SK-N-SH treated with all-trans-retinoic acid at 6 μM for 48 hours (cell line): ENCODE data around the gene FHIT.

Source experiments
- ATAC-seq: fragments of 200-7000 bp; cut with Tn5 transposase; 3 replicates; pipeline ENCODE4 v1.9.1; 2020; ENCODE audit warnings: mild to moderate bottlenecking, moderate library complexity
- BACH2 ChIP-seq: fragments of 250-450 bp; sonication (Bioruptor Pico); IDR thresholded peaks from 2 replicates; pipeline ENCODE4 v1.9.0; 2021; ENCODE audit warnings: mild to moderate bottlenecking, borderline replicate concordance
- CREB5 ChIP-seq: fragments of 250-450 bp; sonication (Bioruptor Pico); IDR thresholded peaks from 2 replicates; pipeline ENCODE4 v1.5.1; 2020; ENCODE audit warnings: low read depth, mild to moderate bottlenecking, moderate library complexity
- CSDC2 ChIP-seq: fragments of 250-450 bp; sonication (Bioruptor Pico); IDR thresholded peaks from 2 replicates; pipeline ENCODE4 v1.5.0; 2020; ENCODE audit warnings: mild to moderate bottlenecking, moderate library complexity
- CSRNP3 ChIP-seq: fragments of 250-450 bp; sonication (Bioruptor Pico); IDR thresholded peaks from 2 replicates; pipeline ENCODE4 v1.5.1; 2021; ENCODE audit warnings: mild to moderate bottlenecking, moderate library complexity
- ESRRG ChIP-seq: fragments of 250-450 bp; sonication (Bioruptor Pico); IDR thresholded peaks from 2 replicates; pipeline ENCODE4 v1.6.1; 2021; ENCODE audit warnings: mild to moderate bottlenecking
- GLIS3 ChIP-seq: fragments of 250-450 bp; sonication (Bioruptor Pico); IDR thresholded peaks from 2 replicates; pipeline ENCODE4 v1.5.0; 2020; ENCODE audit warnings: mild to moderate bottlenecking, moderate library complexity
- ISL1 ChIP-seq: fragments of 250-450 bp; sonication (Bioruptor Pico); IDR thresholded peaks from 2 replicates; pipeline ENCODE4 v2.1.2; 2022; ENCODE audit warnings: mild to moderate bottlenecking, moderate library complexity
- OSR1 ChIP-seq: fragments of 250-450 bp; sonication (Bioruptor Pico); IDR thresholded peaks from 2 replicates; pipeline ENCODE4 v1.8.0; 2022; ENCODE audit warnings: moderate library complexity, mild to moderate bottlenecking, inconsistent platforms
- PATZ1 ChIP-seq: fragments of 250-450 bp; sonication (Bioruptor Pico); IDR thresholded peaks from 2 replicates; pipeline ENCODE4 v1.8.0; 2020; ENCODE audit warnings: mild to moderate bottlenecking, moderate library complexity, borderline replicate concordance
- POU6F1 ChIP-seq: fragments of 250-450 bp; sonication (Bioruptor Pico); IDR thresholded peaks from 2 replicates; pipeline ENCODE4 v1.8.0; 2021; ENCODE audit warnings: low read depth, mild to moderate bottlenecking, moderate library complexity, borderline replicate concordance
- PPARA ChIP-seq: fragments of 250-450 bp; sonication (Bioruptor Pico); IDR thresholded peaks from 2 replicates; pipeline ENCODE4 v1.5.0; 2020; ENCODE audit warnings: mild to moderate bottlenecking, borderline replicate concordance
- RARB ChIP-seq: fragments of 250-450 bp; sonication (Bioruptor Pico); IDR thresholded peaks from 2 replicates; pipeline ENCODE4 v1.8.0; 2021; ENCODE audit warnings: mild to moderate bottlenecking, moderate library complexity
- SNAI2 ChIP-seq: fragments of 250-450 bp; sonication (Bioruptor Pico); IDR thresholded peaks from 2 replicates; pipeline ENCODE4 v1.5.0; 2020; ENCODE audit warnings: mild to moderate bottlenecking, moderate library complexity
- TCF4 ChIP-seq: fragments of 250-450 bp; sonication (Bioruptor Pico); IDR thresholded peaks from 2 replicates; pipeline ENCODE4 v1.8.0; 2021; ENCODE audit warnings: mild to moderate bottlenecking, moderate library complexity, borderline replicate concordance
- TOX ChIP-seq: fragments of 250-450 bp; sonication (Bioruptor Pico); IDR thresholded peaks from 2 replicates; pipeline ENCODE4 v1.8.0; 2021; ENCODE audit warnings: mild to moderate bottlenecking, moderate library complexity, borderline replicate concordance
- TSHZ2 ChIP-seq: fragments of 250-450 bp; sonication (Bioruptor Pico); IDR thresholded peaks from 2 replicates; pipeline ENCODE4 v1.5.0; 2020; ENCODE audit warnings: mild to moderate bottlenecking, moderate library complexity
- ZC3H10 ChIP-seq: fragments of 250-450 bp; sonication (Bioruptor Pico); IDR thresholded peaks from 2 replicates; pipeline ENCODE4 v1.5.1; 2021; ENCODE audit warnings: mild to moderate bottlenecking, moderate library complexity
- ZFP3 ChIP-seq: fragments of 250-450 bp; sonication (Bioruptor Pico); IDR thresholded peaks from 2 replicates; pipeline ENCODE4 v1.5.0; 2020; ENCODE audit warnings: mild to moderate bottlenecking, moderate library complexity
- ZFP30 ChIP-seq: fragments of 450-650 bp; formaldehyde crosslinking; IDR thresholded peaks from 2 replicates; pipeline ENCODE4 v1.5.0; 2022; ENCODE audit warnings: mild to moderate bottlenecking, moderate library complexity
- ZNF565 ChIP-seq: fragments of 450-650 bp; formaldehyde crosslinking; conservative IDR thresholded peaks from 2 replicates; pipeline ENCODE4 v1.5.0; 2020; ENCODE audit warnings: low read depth, mild to moderate bottlenecking, moderate library complexity
- ZNF70 ChIP-seq: fragments of 450-650 bp; formaldehyde crosslinking; IDR thresholded peaks from 2 replicates; pipeline ENCODE4 v1.5.0; 2020; ENCODE audit warnings: mild to moderate bottlenecking, moderate library complexity
- ZNF8 ChIP-seq: fragments of 450-650 bp; formaldehyde crosslinking; IDR thresholded peaks from 2 replicates; pipeline ENCODE4 v1.5.0; 2020; ENCODE audit warnings: mild to moderate bottlenecking, moderate library complexity

The FHIT gene

GRCh38 chr3:60578936-60579335 lies 672.3 kb downstream of the FHIT start:
- ATAC-seq: no peak
- TF ChIP-seq BACH2 (CRISPR knock-in tag) (no peak), ZC3H10 (no peak), CSDC2 (CRISPR knock-in tag) (no peak), PPARA (no peak), CSRNP3 (no peak), GLIS3 (no peak), POU6F1 (CRISPR knock-in tag) (no peak), ZNF565 (no peak), ZNF8 (CRISPR knock-in tag) (no peak), TSHZ2 (CRISPR knock-in tag) (no peak), RARB (CRISPR knock-in tag) (no peak), TOX (CRISPR knock-in tag) (no peak), ZFP30 (no peak), PATZ1 (CRISPR knock-in tag) (no peak), OSR1 (CRISPR knock-in tag) (no peak), CREB5 (CRISPR knock-in tag) (no peak), ZNF70 (no peak), TCF4 (CRISPR knock-in tag) (no peak), SNAI2 (CRISPR knock-in tag) (no peak)
- TF ChIP-seq, all 23 proteins: peak for 0

GRCh38 chr3:60577601-60578000 lies 673.7 kb downstream of the FHIT start:
- no peak for ATAC-seq
- no peak for TF ChIP-seq ZNF565
- no peak for TF ChIP-seq ZFP30
- no peak for TF ChIP-seq TSHZ2 (CRISPR knock-in tag)
- TF ChIP-seq OSR1 (CRISPR knock-in tag): no peak
- TF ChIP-seq TOX (CRISPR knock-in tag): no peak
- TF ChIP-seq ISL1 (CRISPR knock-in tag): no peak
- TF ChIP-seq CSRNP3: no peak
- TF ChIP-seq CSDC2 (CRISPR knock-in tag): no peak
- no peak for TF ChIP-seq RARB (CRISPR knock-in tag)
- no peak for TF ChIP-seq ESRRG (CRISPR knock-in tag)
- no peak for TF ChIP-seq ZNF70
- TF ChIP-seq POU6F1 (CRISPR knock-in tag): no peak
- TF ChIP-seq ZNF8 (CRISPR knock-in tag): no peak
- no peak for TF ChIP-seq GLIS3
- TF ChIP-seq PATZ1 (CRISPR knock-in tag): no peak
- no peak for TF ChIP-seq ZFP3 (CRISPR knock-in tag)
